Neuronal stem cell (in vitro differentiated cells): ENCODE measurements around the gene NSRP1. TPM values are rescaled to one million over a fixed set of nuclear protein-coding genes. Genes with fewer than 3 reads are reported as not detected.

Experiments used
- DNase-seq: peaks from one replicate; pipeline ENCODE4 v3.0.0-alpha.2; 2013; ENCODE audit warnings: low spot score
- H2AFZ ChIP-seq: one replicate; pipeline ENCODE4 v1.6.1; 2013; ENCODE audit warnings: mild to moderate bottlenecking, low read length, inconsistent platforms
- H2AK5ac ChIP-seq: 2 replicates; pipeline ENCODE4 v1.6.1; 2013; ENCODE audit warnings: low read depth, mild to moderate bottlenecking, inconsistent platforms, low read length, moderate library complexity, mixed read lengths
- H2BK120ac ChIP-seq: 2 replicates; pipeline ENCODE4 v1.6.1; 2013; ENCODE audit warnings: low read depth, mild to moderate bottlenecking, inconsistent platforms, low read length, moderate library complexity, mixed read lengths
- H2BK12ac ChIP-seq: one replicate; pipeline ENCODE4 v1.6.1; 2013; ENCODE audit warnings: low read length, inconsistent platforms
- H2BK15ac ChIP-seq: 2 replicates; pipeline ENCODE4 v1.6.1; 2013; ENCODE audit warnings: mild to moderate bottlenecking, low read length, inconsistent platforms, mixed read lengths
- H2BK5ac ChIP-seq: one replicate; pipeline ENCODE4 v1.6.1; 2013; ENCODE audit warnings: inconsistent platforms, mild to moderate bottlenecking, low read length, moderate library complexity
- H3K14ac ChIP-seq: one replicate; pipeline ENCODE4 v1.6.1; 2013; ENCODE audit warnings: low read length, inconsistent platforms
- H3K18ac ChIP-seq: 2 replicates; pipeline ENCODE4 v1.6.1; 2013; ENCODE audit warnings: low read length, inconsistent platforms
- H3K23ac ChIP-seq: 2 replicates; pipeline ENCODE4 v1.6.1; 2013; ENCODE audit warnings: low read depth, mild to moderate bottlenecking, mixed read lengths, low read length, inconsistent platforms; ENCODE audit not compliant: poor library complexity
- H3K27ac ChIP-seq: replicated peaks from 3 replicates; pipeline ENCODE4 v1.5.1; 2013; ENCODE audit warnings: low read length, inconsistent platforms
- H3K27me3 ChIP-seq, 3 experiments: 2 replicates each; pipeline ENCODE4 v1.6.1; 2013; ENCODE audit warnings: low read length in 3 of 3, mild to moderate bottlenecking in 2 of 3, inconsistent platforms in 1 of 3, low read depth in 1 of 3, mixed read lengths in 1 of 3, moderate library complexity in 1 of 3; ENCODE audit not compliant: control insufficient read depth in 3 of 3, insufficient read depth in 3 of 3
- H3K36me3 ChIP-seq, 2 donors: replicated peaks in 1 of 2; 2 replicates each; pipeline ENCODE4 v1.6.1; 2013; ENCODE audit warnings: low read length in 2 of 2; ENCODE audit not compliant: control insufficient read depth in 2 of 2, insufficient read depth in 2 of 2
- H3K4ac ChIP-seq: 2 replicates; pipeline ENCODE4 v1.6.1; 2013; ENCODE audit warnings: inconsistent platforms, mild to moderate bottlenecking, low read length, moderate library complexity
- H3K4me1 ChIP-seq, 2 donors: 1 replicate in 1 of 2; 2 replicates in 1 of 2; pipeline ENCODE4 v1.6.1; 2013; ENCODE audit warnings: low read length in 2 of 2, low read depth in 1 of 2; ENCODE audit not compliant: control insufficient read depth in 2 of 2, insufficient read depth in 1 of 2
- H3K4me2 ChIP-seq: one replicate; pipeline ENCODE4 v1.6.1; 2013; ENCODE audit warnings: mild to moderate bottlenecking, low read length, inconsistent platforms; ENCODE audit not compliant: insufficient read depth, poor library complexity, severe bottlenecking
- H3K4me3 ChIP-seq, 2 donors: 2 replicates each; pipeline ENCODE4 v1.5.1; 2013; ENCODE audit warnings: low read length in 2 of 2, mild to moderate bottlenecking in 2 of 2, inconsistent platforms in 1 of 2, moderate library complexity in 1 of 2
- H3K79me1 ChIP-seq: one replicate; pipeline ENCODE4 v1.6.1; 2013; ENCODE audit warnings: low read depth, mild to moderate bottlenecking, inconsistent platforms, low read length, moderate library complexity
- H3K9ac ChIP-seq: one replicate; pipeline ENCODE4 v1.6.1; 2013; ENCODE audit warnings: mild to moderate bottlenecking, low read depth, low read length, inconsistent platforms; ENCODE audit not compliant: poor library complexity
- H3K9me3 ChIP-seq, 2 donors: replicated peaks in 1 of 2; 2 replicates each; pipeline versions ENCODE3 to v1.6.1; 2013; ENCODE audit warnings: low read length in 2 of 2, mild to moderate bottlenecking in 2 of 2, inconsistent platforms in 1 of 2, low read depth in 1 of 2, mixed read lengths in 1 of 2, moderate library complexity in 1 of 2; ENCODE audit not compliant: control insufficient read depth in 2 of 2, insufficient read depth in 1 of 2
- H4K8ac ChIP-seq: one replicate; pipeline ENCODE4 v1.6.1; 2013; ENCODE audit warnings: low read depth, mild to moderate bottlenecking, inconsistent platforms, low read length, moderate library complexity
- H4K91ac ChIP-seq: one replicate; pipeline ENCODE4 v1.6.1; 2013; ENCODE audit warnings: low read length, low read depth, mild to moderate bottlenecking, inconsistent platforms; ENCODE audit not compliant: poor library complexity
- WGBS, 2 donors: extraction: QIAGEN DNeasy Blood & Tissue Kit; methylation state at CpG; one replicate each; pipeline ENCODE4 v1.1.7; 2013; ENCODE audit warnings: missing lambda C conversion rate in 2 of 2, mixed read lengths in 1 of 2; ENCODE audit not compliant: insufficient read length in 2 of 2, insufficient replicate concordance in 1 of 2; ENCODE audit errors: extremely low coverage in 2 of 2; 5-methylcytosine and 5-hydroxymethylcytosine counted together
- polyA plus RNA-seq, 2 experiments: library from polyadenylated mRNA; stranded (reverse); fragments of 200-250 nt; gene quantifications; one replicate each; pipeline ENCODE4 v1.2.3, GENCODE V29; 2013

Gene NSRP1
- polyA plus RNA-seq (2013, experiment 1 of 2) = 47.3 TPM
- 48.8 TPM for polyA plus RNA-seq (2013, experiment 2 of 2)

- no CpG with 5 or more reads among the region's 47 CpGs for WGBS, 2 donors
- no peaks in the 10 kb centered on the region for H3K9me3 ChIP-seq
- no peak within 1 kb of the TSS for H3K4ac ChIP-seq
- no peak within 1 kb of the TSS for H2BK12ac ChIP-seq
- H4K91ac ChIP-seq = no peak within 1 kb of the TSS
- no peak within 1 kb of the TSS for H2BK5ac ChIP-seq
- DNase-seq = peak; percentile 90
- H3K18ac ChIP-seq = peak within 1 kb of the TSS; percentile 92
- H2BK15ac ChIP-seq = no peak within 1 kb of the TSS
- peak within 1 kb of the TSS; percentile 73 for H3K4me2 ChIP-seq
- H2AFZ ChIP-seq = peak within 1 kb of the TSS; percentile 89
- H2AK5ac ChIP-seq = no peak within 1 kb of the TSS
- no peak within 1 kb of the TSS for H4K8ac ChIP-seq
- H3K27me3 ChIP-seq = no peaks in the 10 kb centered on the region
- H3K79me1 ChIP-seq = peaks cover 2% of the 10 kb centered on the region
- peak within 1 kb of the TSS; percentile 92 for H3K27ac ChIP-seq
- no peaks in the 10 kb centered on the region for H3K4me1 ChIP-seq
- H3K36me3 ChIP-seq = peaks cover 0 to 42% of the 10 kb centered on the region in 2 donors
- peak within 1 kb of the TSS; percentile 74 for H3K9ac ChIP-seq
- H3K14ac ChIP-seq = no peak within 1 kb of the TSS
- peak within 1 kb of the TSS; percentile 66 to 89 for H3K4me3 ChIP-seq
- H3K23ac ChIP-seq = peak within 1 kb of the TSS; percentile 21
- no peak within 1 kb of the TSS for H2BK120ac ChIP-seq
Measured at GRCh38 chr17:30116661-30117551, at the start of gene NSRP1. Gene NSRP1, plus strand, starts transcription at chr17:30116816. Its CDS starts 28 bp downstream, at chr17:30116844.

- Histone ChIP-seq H3K27ac (no peak overlapping the region), H3K9ac (no peak overlapping the region), H2BK12ac (no peak overlapping the region), H2BK5ac (no peak overlapping the region), H2AFZ (no peak overlapping the region), H3K23ac (no peak overlapping the region), H3K4me2 (no peak overlapping the region), H3K4me3 (no peak overlapping the region), H3K27me3 (no peaks in the 10 kb centered on the region), H3K79me1 (no peaks in the 10 kb centered on the region), H2AK5ac (no peak overlapping the region), H3K36me3 (no peaks in the 10 kb centered on the region), H3K4me1 (no peaks in the 10 kb centered on the region), H2BK120ac (no peak overlapping the region), H3K9me3 (peaks cover 3 to 4% of the 10 kb centered on the region in 2 donors), H4K91ac (no peak overlapping the region), H3K14ac (no peak overlapping the region), H3K4ac (no peak overlapping the region), H3K18ac (no peak overlapping the region), H2BK15ac (no peak overlapping the region), H4K8ac (no peak overlapping the region)
- no peak for DNase-seq
- WGBS, 2 donors = no CpG with 5 or more reads among the region's 16 CpGs
Measured at GRCh38 chr17:30068465-30068864, 48.2 kb upstream of the NSRP1 start.

- Histone ChIP-seq H2AFZ (no peak overlapping the region), H2BK15ac (no peak overlapping the region), H4K8ac (no peak overlapping the region), H3K27me3 (peaks cover 0 to 14% (median 0%) of the 10 kb centered on the region in 3 experiments), H3K79me1 (no peaks in the 10 kb centered on the region), H2AK5ac (no peak overlapping the region), H3K4me1 (no peaks in the 10 kb centered on the region), H2BK12ac (no peak overlapping the region), H3K4me2 (no peak overlapping the region), H3K4me3 (no peak overlapping the region), H2BK120ac (no peak overlapping the region), H3K27ac (no peak overlapping the region), H2BK5ac (no peak overlapping the region), H3K9me3 (no peaks in the 10 kb centered on the region), H3K9ac (no peak overlapping the region), H4K91ac (no peak overlapping the region), H3K23ac (no peak overlapping the region), H3K36me3 (no peaks in the 10 kb centered on the region), H3K14ac (no peak overlapping the region), H3K4ac (no peak overlapping the region), H3K18ac (no peak overlapping the region)
- DNase-seq = no peak
- WGBS, 2 donors = no CpG with 5 or more reads among the region's 2 CpGs
Measured at GRCh38 chr17:30074254-30074653, 42.4 kb upstream of the NSRP1 start.

- no peak overlapping the region for H3K23ac ChIP-seq
- peaks cover 0 to 18% (median 0%) of the 10 kb centered on the region in 3 experiments for H3K27me3 ChIP-seq
- H3K9me3 ChIP-seq = no peaks in the 10 kb centered on the region
- no peak overlapping the region for H2BK120ac ChIP-seq
- H3K27ac ChIP-seq = no peak overlapping the region
- H3K4ac ChIP-seq = no peak overlapping the region
- no peak overlapping the region for H2BK5ac ChIP-seq
- H4K8ac ChIP-seq = no peak overlapping the region
- DNase-seq = no peak
- H3K4me2 ChIP-seq = no peak overlapping the region
- no CpG with 5 or more reads among the region's 2 CpGs for WGBS, 2 donors
- H3K14ac ChIP-seq = no peak overlapping the region
- H3K4me3 ChIP-seq = no peak overlapping the region
- no peaks in the 10 kb centered on the region for H3K36me3 ChIP-seq
- H2BK15ac ChIP-seq = no peak overlapping the region
- no peak overlapping the region for H3K18ac ChIP-seq
- no peak overlapping the region for H2AFZ ChIP-seq
- no peaks in the 10 kb centered on the region for H3K79me1 ChIP-seq
- no peaks in the 10 kb centered on the region for H3K4me1 ChIP-seq
- H2BK12ac ChIP-seq = no peak overlapping the region
- no peak overlapping the region for H4K91ac ChIP-seq
- no peak overlapping the region for H3K9ac ChIP-seq
- no peak overlapping the region for H2AK5ac ChIP-seq
Measured at GRCh38 chr17:30074730-30075129, 41.9 kb upstream of the NSRP1 start.
